H1 (cell line): ENCODE results near the gene SYT17. TPM values are rescaled to one million over a fixed set of nuclear protein-coding genes. Genes with fewer than 3 reads are reported as not detected.
A peak's percentile ranks its signal among the peaks of the same experiment; 100 is the strongest.

ENCODE experiments used
- CTCF ChIA-PET: fragments of 300-600 bp; sonication (Branson Sonifier 250); formaldehyde crosslinking; loops from one replicate; lab custom pipeline; 2021; ENCODE audit not compliant: partially characterized antibody; lab: Charles Lee
- POLR2A ChIA-PET: fragments of 300-600 bp; sonication (Branson Sonifier 250); formaldehyde crosslinking; loops from one replicate; lab custom pipeline; 2021; ENCODE audit warnings: inconsistent platforms; ENCODE audit not compliant: partially characterized antibody; lab: Charles Lee
- DNase-seq, 2 experiments: peaks; one replicate each; pipeline versions ENCODE4 v3.0.0 to v3.0.0-alpha.2; 2010 to 2022; ENCODE audit warnings: low spot score in 2 of 2, low read depth in 1 of 2, mixed read lengths in 1 of 2
- FAIRE-seq: peaks from 2 replicates; lab custom pipeline; 2011; peaks lifted over from hg19 to GRCh38; lab: Jason Lieb, UNC
- H2AFZ ChIP-seq: 2 replicates; pipeline ENCODE4 v1.8.1; 2012; ENCODE audit warnings: low read length, inconsistent platforms
- H2AK5ac ChIP-seq: 2 replicates; pipeline ENCODE4 v1.6.1; 2013; ENCODE audit warnings: low read depth, low read length
- H2BK120ac ChIP-seq: replicated peaks from 2 replicates; pipeline ENCODE3; 2013; ENCODE audit warnings: low read depth, low read length, inconsistent platforms
- H2BK12ac ChIP-seq: 2 replicates; pipeline ENCODE4 v1.6.1; 2013; ENCODE audit warnings: low read depth, low read length
- H2BK15ac ChIP-seq: 2 replicates; pipeline ENCODE4 v1.6.1; 2013; ENCODE audit warnings: low read length
- H2BK20ac ChIP-seq: 2 replicates; pipeline ENCODE4 v1.6.1; 2013; ENCODE audit warnings: low read length
- H2BK5ac ChIP-seq: 2 replicates; pipeline ENCODE4 v1.6.1; 2013; ENCODE audit warnings: low read depth, low read length
- H3K14ac ChIP-seq: 2 replicates; pipeline ENCODE4 v1.6.1; 2013; ENCODE audit warnings: inconsistent platforms; ENCODE audit not compliant: insufficient read length
- H3K18ac ChIP-seq: 2 replicates; pipeline ENCODE4 v1.6.1; 2013; ENCODE audit warnings: low read length; ENCODE audit errors: extremely low read depth
- H3K23ac ChIP-seq: 2 replicates; pipeline ENCODE4 v1.6.1; 2013; ENCODE audit warnings: inconsistent platforms; ENCODE audit not compliant: insufficient read length
- H3K23me2 ChIP-seq: 2 replicates; pipeline ENCODE4 v1.6.1; 2013; ENCODE audit warnings: low read depth, low read length
- H3K27ac ChIP-seq: 2 replicates; pipeline ENCODE4 v1.6.1; 2011; ENCODE audit warnings: low read depth, low read length, inconsistent platforms
- H3K27me3 ChIP-seq, 4 experiments: replicated peaks in 1 of 4; 1 replicate in 1 of 4; 2 replicates in 3 of 4; pipeline versions ENCODE4 v1.6.1 to v1.8.1; 2011 to 2013; ENCODE audit warnings: low read length in 3 of 4, mild to moderate bottlenecking in 3 of 4, inconsistent platforms in 2 of 4, mixed read lengths in 2 of 4, moderate library complexity in 1 of 4; ENCODE audit not compliant: control insufficient read depth in 3 of 4, insufficient read depth in 3 of 4; ENCODE audit errors: extremely low read depth in 1 of 4
- H3K36me3 ChIP-seq, 4 experiments: 2 replicates each; pipeline versions ENCODE4 v1.6.1 to v1.8.1; 2011 to 2013; ENCODE audit warnings: mild to moderate bottlenecking in 4 of 4, low read length in 3 of 4, moderate library complexity in 2 of 4, control low read depth in 1 of 4, inconsistent platforms in 1 of 4; ENCODE audit not compliant: insufficient read depth in 4 of 4, control insufficient read depth in 2 of 4
- H3K4ac ChIP-seq: replicated peaks from 2 replicates; pipeline ENCODE3; 2013; ENCODE audit warnings: low read length, low read depth, mixed read lengths, inconsistent platforms; ENCODE audit not compliant: insufficient read length
- H3K4me1 ChIP-seq, 4 experiments: replicated peaks in 1 of 4; 1 replicate in 1 of 4; 2 replicates in 3 of 4; pipeline versions ENCODE4 v1.6.1 to v1.8.1; 2011 to 2013; ENCODE audit warnings: low read length in 3 of 4, inconsistent platforms in 2 of 4, mixed read lengths in 1 of 4; ENCODE audit not compliant: insufficient read depth in 4 of 4, control insufficient read depth in 3 of 4
- H3K4me2 ChIP-seq, 2 experiments: 2 replicates each; pipeline versions ENCODE4 v1.6.1 to v1.8.1; 2011 to 2013; ENCODE audit warnings: low read depth in 2 of 2, low read length in 2 of 2, control low read depth in 1 of 2, inconsistent platforms in 1 of 2, mild to moderate bottlenecking in 1 of 2; ENCODE audit not compliant: insufficient read depth in 1 of 2
- H3K4me3 ChIP-seq, 4 experiments: fragments of 200-600, 300-600 bp in 1 of 4; sonication (generic), shearing (Covaris generic), sonication (Bioruptor Twin) in 1 of 4; 2 replicates each; pipeline versions ENCODE4 v1.5.1 to v1.8.1; 2011 to 2016; ENCODE audit warnings: low read length in 4 of 4, low read depth in 3 of 4, control low read depth in 2 of 4, inconsistent platforms in 2 of 4, mild to moderate bottlenecking in 2 of 4, mixed read lengths in 1 of 4, moderate library complexity in 1 of 4; ENCODE audit not compliant: insufficient read depth in 2 of 4; ENCODE audit errors: extremely low read depth in 1 of 4
- H3K56ac ChIP-seq: replicated peaks from 2 replicates; pipeline ENCODE3; 2013; ENCODE audit warnings: low read depth, mild to moderate bottlenecking, mixed read lengths, low read length, inconsistent platforms; ENCODE audit not compliant: insufficient read length
- H3K79me1 ChIP-seq: 2 replicates; pipeline ENCODE4 v1.6.1; 2013; ENCODE audit warnings: low read depth, low read length, control low read depth
- H3K79me2 ChIP-seq, 2 experiments: 2 replicates each; pipeline versions ENCODE4 v1.6.1 to v1.8.1; 2012 to 2013; ENCODE audit warnings: low read length in 2 of 2, mild to moderate bottlenecking in 2 of 2, inconsistent platforms in 1 of 2; ENCODE audit not compliant: insufficient read depth in 2 of 2, control insufficient read depth in 1 of 2
- H3K9ac ChIP-seq, 4 experiments: replicated peaks in 1 of 4; 1 replicate in 1 of 4; 2 replicates in 3 of 4; pipeline versions ENCODE4 v1.6.1 to v1.8.1; 2011 to 2013; ENCODE audit warnings: low read depth in 3 of 4, low read length in 3 of 4, control low read depth in 2 of 4, mild to moderate bottlenecking in 2 of 4, moderate library complexity in 2 of 4, inconsistent platforms in 1 of 4; ENCODE audit errors: extremely low read depth in 1 of 4
- H3K9me3 ChIP-seq, 2 experiments: 2 replicates each; pipeline versions ENCODE4 v1.6.1 to v1.8.1; 2012 to 2013; ENCODE audit warnings: mild to moderate bottlenecking in 2 of 2, moderate library complexity in 2 of 2, control low read depth in 1 of 2, inconsistent platforms in 1 of 2, low read depth in 1 of 2, low read length in 1 of 2, mixed read lengths in 1 of 2; ENCODE audit not compliant: insufficient read depth in 2 of 2
- H4K20me1 ChIP-seq, 2 experiments: replicated peaks in 1 of 2; 2 replicates each; pipeline versions ENCODE3 to v1.8.1; 2011 to 2013; ENCODE audit warnings: inconsistent platforms in 2 of 2, low read length in 2 of 2, mild to moderate bottlenecking in 1 of 2; ENCODE audit not compliant: insufficient read depth in 2 of 2, control insufficient read depth in 1 of 2
- H4K5ac ChIP-seq: 2 replicates; pipeline ENCODE4 v1.6.1; 2013; ENCODE audit warnings: low read length, low read depth, mixed read lengths, inconsistent platforms; ENCODE audit not compliant: insufficient read length
- H4K8ac ChIP-seq: 2 replicates; pipeline ENCODE4 v1.8.0; 2013; ENCODE audit warnings: mild to moderate bottlenecking, moderate library complexity, low read length, inconsistent platforms; ENCODE audit not compliant: insufficient read depth; ENCODE audit errors: extremely low read depth
- H4K91ac ChIP-seq: replicated peaks from 2 replicates; pipeline ENCODE3; 2013; ENCODE audit warnings: low read length, mixed read lengths, inconsistent platforms; ENCODE audit not compliant: insufficient read length
- CEBPB ChIP-seq: IDR thresholded peaks from 2 replicates; pipeline ENCODE4 v1.6.1; 2012; ENCODE audit warnings: low read depth, low read length
- EGR1 ChIP-seq: IDR thresholded peaks from 2 replicates; pipeline ENCODE4 v1.6.1; 2011; ENCODE audit warnings: low read depth, low read length, borderline replicate concordance
- GTF2F1 ChIP-seq: IDR thresholded peaks from 2 replicates; pipeline ENCODE4 v1.6.1; 2012; ENCODE audit warnings: low read depth, low read length, improper control_type of control experiment, borderline replicate concordance
- POLR2A ChIP-seq, 2 experiments: IDR thresholded peaks; 1 replicate in 1 of 2; 2 replicates in 1 of 2; pipeline ENCODE4 v1.6.1; 2011; ENCODE audit warnings: low read depth in 2 of 2, low read length in 2 of 2, mild to moderate bottlenecking in 2 of 2; ENCODE audit errors: control extremely low read depth in 1 of 2
- SP4 ChIP-seq: IDR thresholded peaks from 2 replicates; pipeline ENCODE4 v1.6.1; 2012; ENCODE audit warnings: low read length, inconsistent platforms
- TCF12 ChIP-seq: IDR thresholded peaks from 2 replicates; pipeline ENCODE4 v1.6.1; 2011; ENCODE audit warnings: low read depth, mild to moderate bottlenecking, low read length
- YY1 ChIP-seq: IDR thresholded peaks from 2 replicates; pipeline ENCODE4 v1.6.1; 2011; ENCODE audit warnings: low read depth, mild to moderate bottlenecking, low read length
- WGBS, 2 experiments: shearing (Covaris generic) in 1 of 2; methylation state at CpG; one replicate each; pipeline versions ENCODE4 v1.1.6 to v1.1.7; 2013 to 2015; ENCODE audit warnings: low lambda C conversion rate in 2 of 2, mixed read lengths in 2 of 2, inconsistent platforms in 1 of 2, low coverage in 1 of 2, missing lambda C conversion rate in 1 of 2; ENCODE audit not compliant: insufficient replicate concordance in 2 of 2, insufficient coverage in 1 of 2, insufficient read length in 1 of 2; ENCODE audit errors: extremely low coverage in 1 of 2, missing lambda C conversion rate in 1 of 2; 5-methylcytosine and 5-hydroxymethylcytosine counted together
- polyA plus RNA-seq, 7 experiments: library from polyadenylated mRNA; depleted of rRNA in 3 of 7; stranded (reverse) in 5 of 7; unstranded in 2 of 7; fragments of >200 nt in 5 of 7; fragments of 200-250 nt in 2 of 7; gene quantifications; 1 replicate in 5 of 7; 2 replicates in 1 of 7; 4 replicates in 1 of 7; pipeline versions ENCODE4 v1.2.1 to v1.2.3, GENCODE V29; 2011 to 2013; ENCODE audit warnings: missing spikeins in 2 of 7, mixed read lengths in 2 of 7
- total RNA-seq: library from RNA; stranded (reverse); fragmentation: NEBNext Ultra II Directional; extraction: Animal tissue kit (Norgen Biotek cat#: 25700); gene quantifications from 2 replicates; pipeline ENCODE4 v1.2.1, GENCODE V29; 2021
- TF ChIP-seq, protein P1 (sequence below): IDR thresholded peaks from 2 replicates; pipeline ENCODE4 v1.6.1; 2011; ENCODE audit warnings: low read depth, mild to moderate bottlenecking, low read length; ENCODE audit not compliant: insufficient read depth

SYT17 gene
- total and polyA plus RNA-seq, 2 of the 8 experiments (the other 6 are each of a cell fraction or from before 2014, with no cell fraction given), result 5.8 to 18.1 TPM

DNA sequence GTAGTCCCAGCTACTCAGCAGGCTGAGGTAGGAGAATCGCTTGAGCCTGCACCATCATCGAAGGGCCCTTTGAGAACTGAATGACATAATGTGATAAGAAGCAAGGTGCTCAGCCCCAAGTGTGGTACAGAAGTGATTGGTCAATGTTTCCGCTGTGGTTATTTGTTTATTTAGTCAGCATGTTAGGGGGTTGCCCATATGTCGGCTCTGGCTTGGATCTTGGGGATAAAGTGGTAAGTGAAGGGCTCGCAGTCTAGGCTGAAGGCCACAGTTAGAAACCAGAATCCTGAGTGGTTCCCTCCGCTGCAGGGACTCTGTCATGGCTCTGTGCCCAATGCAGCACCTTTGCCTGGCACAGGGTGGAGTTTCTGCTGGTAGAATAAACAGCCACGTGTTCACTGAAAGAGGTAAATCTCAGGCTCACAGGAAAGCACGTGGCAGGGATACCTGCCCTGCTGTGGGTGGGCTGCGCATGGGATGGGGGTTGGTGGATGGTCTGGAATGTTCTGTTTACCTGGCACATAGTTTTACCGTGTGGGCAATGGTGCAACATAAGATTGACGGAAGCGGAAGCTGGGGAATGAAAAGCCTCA, 35.4 kb downstream of the SYT17 start:
- no peak for FAIRE-seq

More for the DNA sequence above, 35.4 kb downstream of the SYT17 start:
- H2BK5ac ChIP-seq, result no peak overlapping the region
- 0 out of 2 replicates have a peak overlapping the region, but pooled peaks have one; percentile 50 for H2BK12ac ChIP-seq
- no peaks in the 10 kb centered on the region for H3K79me1 ChIP-seq
- 90% methylated on average over 12 of the region's 12 CpGs; no CpG with 5 or more reads in 1 of the 2 experiments for WGBS, 2 experiments
- H3K4me1 ChIP-seq, result no peaks in the 10 kb centered on the region
- H2BK20ac ChIP-seq, result no peak overlapping the region
- no peak overlapping the region for H3K4ac ChIP-seq
- H3K36me3 ChIP-seq, result no peaks in the 10 kb centered on the region
- no peak overlapping the region for H3K27ac ChIP-seq
- no peak overlapping the region for H3K4me2 ChIP-seq
- no peak overlapping the region for H3K23ac ChIP-seq
- no peak for DNase-seq
- TF ChIP-seq SP4 (no peak), EGR1 (no peak), POLR2A (IDR thresholded peaks at IDR 0.05; ENCODE audit: control extremely low read depth in 1 of 2, low read depth in 2 of 2, low read length in 2 of 2) (no peak), YY1 (no peak), TCF12 (no peak), GTF2F1 (no peak), CEBPB (no peak)
- TF ChIP-seq, protein P1, sequence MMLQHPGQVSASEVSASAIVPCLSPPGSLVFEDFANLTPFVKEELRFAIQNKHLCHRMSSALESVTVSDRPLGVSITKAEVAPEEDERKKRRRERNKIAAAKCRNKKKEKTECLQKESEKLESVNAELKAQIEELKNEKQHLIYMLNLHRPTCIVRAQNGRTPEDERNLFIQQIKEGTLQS, result no peak
- TF ChIP-seq, all 59 proteins: peak for 0
- H3K4me3 ChIP-seq, result no peak overlapping the region
- H4K20me1 ChIP-seq, result no peaks in the 10 kb centered on the region
- no peak overlapping the region for H3K18ac ChIP-seq
- H2AK5ac ChIP-seq, result no peak overlapping the region
- no peak overlapping the region for H3K56ac ChIP-seq
- no peaks in the 10 kb centered on the region for H3K27me3 ChIP-seq
- CTCF ChIA-PET, result interaction anchor here (0.6 to 2.5 kb wide), 3 partner anchors 10 to 24 kb away, joined by 3 to 6 read pairs (median 3); no protein-coding TSS in a partner anchor
- POLR2A ChIA-PET, result no interaction called here
- no peak overlapping the region for H4K91ac ChIP-seq
- peak overlapping the region; percentile 28; the same call in 1 of the 2 replicates for H4K8ac ChIP-seq
- peak overlapping the region; percentile 8; the same call in 1 of the 2 replicates for H2BK15ac ChIP-seq
- H2BK120ac ChIP-seq, result no peak overlapping the region
- no peaks in the 10 kb centered on the region for H3K23me2 ChIP-seq
- no peak overlapping the region for H2AFZ ChIP-seq
- H3K14ac ChIP-seq, result no peak overlapping the region
- no peak overlapping the region for H4K5ac ChIP-seq
- no peaks in the 10 kb centered on the region for H3K79me2 ChIP-seq
- H3K9ac ChIP-seq, result no peak overlapping the region
- H3K9me3 ChIP-seq, result peaks cover 4 to 5% of the 10 kb centered on the region in 2 experiments; a peak in 1 of 4 replicates
